Measurements from ENCODE around the gene TMEM182.
A peak's percentile ranks its signal among the peaks of the same experiment; 100 is the strongest.

TMEM182 gene

GRCh38 chr2:102761763-102762162 lies at the start of gene TMEM182:
TSS of gene TMEM182 (plus strand) at chr2:102762031. CDS start at chr2:102762218, 187 bp downstream.
- no peak for DNase-seq (ENCODE audit: low read depth)

GRCh38 chr2:102717308-102718018 lies 44.4 kb upstream of the TMEM182 start:
- DNase-seq (ENCODE audit: low read depth): no peak

GRCh38 chr2:102718387-102719316 lies 43.2 kb upstream of the TMEM182 start:
- DNase-seq (ENCODE audit: low read depth): no peak

GRCh38 chr2:102724016-102724490 lies 37.8 kb upstream of the TMEM182 start:
- no peak for DNase-seq (ENCODE audit: low read depth)

GRCh38 chr2:102724553-102724952 lies 37.3 kb upstream of the TMEM182 start:
- DNase-seq (ENCODE audit: low read depth): no peak

GRCh38 chr2:102726128-102727087 lies 35.4 kb upstream of the TMEM182 start:
- no peak for DNase-seq (ENCODE audit: low read depth)

GRCh38 chr2:102735416-102736109 lies 26.3 kb upstream of the TMEM182 start:
- no peak for DNase-seq (ENCODE audit: low read depth)

- no peak for DNase-seq (ENCODE audit: low read depth)
Measured at GRCh38 chr2:102736110-102736409, 25.8 kb upstream of the TMEM182 start.

- peak; percentile 77 for DNase-seq (ENCODE audit: low read depth)
Measured at GRCh38 chr2:102736410-102737409, 25.1 kb upstream of the TMEM182 start.

- no peak for DNase-seq (ENCODE audit: low read depth)
Measured at GRCh38 chr2:102737431-102737830, 24.4 kb upstream of the TMEM182 start.

- DNase-seq (ENCODE audit: low read depth): no peak
Measured at GRCh38 chr2:102743259-102743658, 18.6 kb upstream of the TMEM182 start.

GRCh38 chr2:102748107-102748506 lies 13.7 kb upstream of the TMEM182 start:
- no peak for DNase-seq (ENCODE audit: low read depth)

- no peak for DNase-seq (ENCODE audit: low read depth)
Measured at GRCh38 chr2:102749938-102750337, 11.9 kb upstream of the TMEM182 start.

GRCh38 chr2:102753563-102754159 lies 8.2 kb upstream of the TMEM182 start:
- DNase-seq (ENCODE audit: low read depth): no peak

- DNase-seq (ENCODE audit: low read depth): no peak
Measured at GRCh38 chr2:102754456-102755145, 7.2 kb upstream of the TMEM182 start.

- DNase-seq (ENCODE audit: low read depth): no peak
Measured at GRCh38 chr2:102755284-102755683, 6.5 kb upstream of the TMEM182 start.

- DNase-seq (ENCODE audit: low read depth): no peak
Measured at GRCh38 chr2:102758439-102758838, 3.4 kb upstream of the TMEM182 start.

GRCh38 chr2:102764083-102764482 lies 2.3 kb downstream of the TMEM182 start:
- no peak for DNase-seq (ENCODE audit: low read depth)

GRCh38 chr2:102765061-102765460 lies 3.2 kb downstream of the TMEM182 start:
- no peak for DNase-seq (ENCODE audit: low read depth)

All from stimulated activated CD8-positive, alpha-beta memory T cell treated with anti-CD3 and anti-CD28 coated beads, Interleukin-7, amount 100 ng/mL, for 24 hours (primary cell).